Muscle layer of duodenum (tissue), 2 donors: Measurements from ENCODE around the gene ZNF469.

Experiments used
- H3K27ac ChIP-seq: one replicate; pipeline ENCODE4 v1.7.0; 2013; ENCODE audit warnings: mild to moderate bottlenecking, low read length
- H3K27me3 ChIP-seq: one replicate; pipeline ENCODE4 v1.7.0; 2013; ENCODE audit warnings: low read depth, mild to moderate bottlenecking, control low read depth, low read length
- H3K36me3 ChIP-seq, 2 donors: one replicate each; pipeline ENCODE4 v1.7.0; 2013; ENCODE audit warnings: low read length in 2 of 2, control low read depth in 1 of 2, mild to moderate bottlenecking in 1 of 2; ENCODE audit not compliant: insufficient read depth in 2 of 2, control insufficient read depth in 1 of 2
- H3K4me1 ChIP-seq, 2 donors: one replicate each; pipeline ENCODE4 v1.7.0; 2013; ENCODE audit warnings: low read length in 2 of 2, mild to moderate bottlenecking in 2 of 2, control low read depth in 1 of 2, moderate library complexity in 1 of 2; ENCODE audit not compliant: insufficient read depth in 2 of 2, control insufficient read depth in 1 of 2
- H3K4me3 ChIP-seq, 2 donors: one replicate each; pipeline ENCODE4 v1.7.0; 2013; ENCODE audit warnings: low read length in 2 of 2, low read depth in 1 of 2, mild to moderate bottlenecking in 1 of 2
- H3K9me3 ChIP-seq, 2 donors: one replicate each; pipeline ENCODE4 v1.7.0; 2013; ENCODE audit warnings: low read length in 2 of 2, control low read depth in 1 of 2, mild to moderate bottlenecking in 1 of 2; ENCODE audit not compliant: control insufficient read depth in 1 of 2
- donor health status: healthy.

ZNF469 gene

GRCh38 chr16:88348377-88349152 is 34.2 kb upstream of the ZNF469 start:
- no peak overlapping the region for H3K27ac ChIP-seq
- H3K9me3 ChIP-seq, result peaks cover 0 to 5% of the 10 kb centered on the region in 2 donors
- H3K36me3 ChIP-seq, result no peaks in the 10 kb centered on the region
- no peaks in the 10 kb centered on the region for H3K4me1 ChIP-seq
- H3K4me3 ChIP-seq, result no peak overlapping the region
- H3K27me3 ChIP-seq, result no peaks in the 10 kb centered on the region

DNA sequence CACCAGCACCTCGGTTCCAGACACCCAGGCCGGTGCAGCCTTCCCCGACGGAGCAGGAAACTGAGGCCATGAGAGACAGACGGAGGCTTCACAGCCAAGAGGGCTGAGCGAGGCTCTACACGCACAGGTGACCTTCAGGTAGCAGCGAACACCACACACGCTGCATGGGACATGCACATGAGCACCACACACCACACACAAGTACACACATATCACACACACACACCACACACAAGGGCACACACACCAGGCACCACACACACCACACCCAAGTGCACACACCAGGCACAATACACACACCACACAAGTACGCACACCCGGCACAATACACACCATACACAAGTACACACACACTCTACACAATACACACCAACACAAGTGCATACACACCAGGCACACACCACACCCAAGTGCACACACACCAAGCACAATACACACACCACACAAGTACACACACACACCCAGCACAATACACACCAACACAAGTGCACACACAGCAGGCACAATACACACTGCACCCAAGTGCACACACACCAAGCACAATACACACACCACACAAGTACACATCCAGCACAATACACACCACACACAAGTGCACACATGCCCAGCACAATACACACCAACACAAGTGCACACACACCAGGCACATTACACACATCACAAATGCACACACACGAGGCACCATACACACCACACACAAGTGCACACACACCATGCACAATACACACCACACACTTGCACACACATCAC is 33.4 kb upstream of the ZNF469 start:
- Histone ChIP-seq H3K4me1 (no peaks in the 10 kb centered on the region), H3K9me3 (no peaks in the 10 kb centered on the region), H3K27me3 (no peaks in the 10 kb centered on the region), H3K27ac (no peak overlapping the region), H3K4me3 (no peak overlapping the region), H3K36me3 (no peaks in the 10 kb centered on the region)

- no peaks in the 10 kb centered on the region for H3K27me3 ChIP-seq
- no peaks in the 10 kb centered on the region for H3K4me1 ChIP-seq
- H3K9me3 ChIP-seq, result no peaks in the 10 kb centered on the region
- H3K4me3 ChIP-seq, result no peak overlapping the region
- H3K36me3 ChIP-seq, result no peaks in the 10 kb centered on the region
- no peak overlapping the region for H3K27ac ChIP-seq
These were observed 32.6 kb upstream of the ZNF469 start for GRCh38 chr16:88349903-88350900.

GRCh38 chr16:88350922-88351321 is 31.8 kb upstream of the ZNF469 start:
- H3K9me3 ChIP-seq, result no peaks in the 10 kb centered on the region
- no peaks in the 10 kb centered on the region for H3K27me3 ChIP-seq
- H3K36me3 ChIP-seq, result no peaks in the 10 kb centered on the region
- H3K27ac ChIP-seq, result no peak overlapping the region
- H3K4me1 ChIP-seq, result no peaks in the 10 kb centered on the region
- no peak overlapping the region for H3K4me3 ChIP-seq

- no peaks in the 10 kb centered on the region for H3K9me3 ChIP-seq
- no peak overlapping the region for H3K27ac ChIP-seq
- H3K36me3 ChIP-seq, result no peaks in the 10 kb centered on the region
- H3K4me1 ChIP-seq, result no peaks in the 10 kb centered on the region
- no peaks in the 10 kb centered on the region for H3K27me3 ChIP-seq
- no peak overlapping the region for H3K4me3 ChIP-seq
These were observed 31.2 kb upstream of the ZNF469 start for GRCh38 chr16:88351491-88352101.

- Histone ChIP-seq H3K9me3 (no peaks in the 10 kb centered on the region), H3K36me3 (no peaks in the 10 kb centered on the region), H3K27ac (no peak overlapping the region), H3K27me3 (no peaks in the 10 kb centered on the region), H3K4me1 (no peaks in the 10 kb centered on the region), H3K4me3 (no peak overlapping the region)
These were observed 30.2 kb upstream of the ZNF469 start for GRCh38 chr16:88352261-88353200.

DNA sequence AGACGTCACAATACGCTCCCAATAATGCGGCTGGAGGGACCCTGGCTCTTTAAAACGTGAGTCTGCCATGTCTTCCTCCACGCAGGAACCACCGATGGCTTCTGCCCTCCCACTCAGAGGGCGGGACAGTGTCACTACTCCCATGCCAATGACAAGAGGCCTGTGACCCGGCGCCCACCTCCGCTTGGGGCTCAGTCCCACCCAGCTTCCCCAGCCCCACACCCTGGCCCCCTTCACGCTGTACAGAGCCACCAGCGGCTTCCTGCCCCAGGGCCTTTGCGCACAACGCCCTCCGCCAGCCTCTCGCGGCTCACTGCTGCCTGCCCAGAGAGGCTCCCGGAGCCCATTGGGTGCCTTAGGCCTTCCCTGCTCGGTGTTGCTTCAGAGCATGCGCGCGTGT is 29.5 kb upstream of the ZNF469 start:
- no peak overlapping the region for H3K4me3 ChIP-seq
- H3K27me3 ChIP-seq, result no peaks in the 10 kb centered on the region
- no peaks in the 10 kb centered on the region for H3K4me1 ChIP-seq
- H3K27ac ChIP-seq, result no peak overlapping the region
- no peaks in the 10 kb centered on the region for H3K9me3 ChIP-seq
- H3K36me3 ChIP-seq, result no peaks in the 10 kb centered on the region

GRCh38 chr16:88353691-88354090 is 29.1 kb upstream of the ZNF469 start:
- Histone ChIP-seq H3K9me3 (no peaks in the 10 kb centered on the region), H3K4me3 (no peak overlapping the region), H3K4me1 (no peaks in the 10 kb centered on the region), H3K36me3 (no peaks in the 10 kb centered on the region), H3K27ac (no peak overlapping the region), H3K27me3 (no peaks in the 10 kb centered on the region)

- H3K4me1 ChIP-seq, result no peaks in the 10 kb centered on the region
- no peaks in the 10 kb centered on the region for H3K27me3 ChIP-seq
- no peaks in the 10 kb centered on the region for H3K9me3 ChIP-seq
- H3K4me3 ChIP-seq, result no peak overlapping the region
- H3K27ac ChIP-seq, result no peak overlapping the region
- no peaks in the 10 kb centered on the region for H3K36me3 ChIP-seq
These were observed 28.3 kb upstream of the ZNF469 start for GRCh38 chr16:88354229-88355092.
